Osteoblast (primary cell): ENCODE data around the gene UBE2E2. TPM values are rescaled to one million over a fixed set of nuclear protein-coding genes. Genes with fewer than 3 reads are reported as not detected.

ENCODE experiments used
- DNase-seq: peaks from one replicate; pipeline ENCODE4 v3.0.0; 2011; ENCODE audit warnings: low spot score, mixed read lengths; ENCODE audit not compliant: insufficient read length; ENCODE audit errors: missing footprints
- H2AFZ ChIP-seq: 2 replicates; pipeline ENCODE4 v1.6.0; 2011; ENCODE audit warnings: mild to moderate bottlenecking, low read length
- H3K27ac ChIP-seq: 2 replicates; pipeline ENCODE4 v1.5.1; 2011; ENCODE audit warnings: mild to moderate bottlenecking, low read depth, low read length, moderate library complexity
- H3K27me3 ChIP-seq: 2 replicates; pipeline ENCODE4 v1.6.0; 2012; ENCODE audit warnings: mild to moderate bottlenecking, control low read depth, inconsistent platforms, low read length, moderate library complexity; ENCODE audit not compliant: insufficient read depth
- H3K36me3 ChIP-seq: 2 replicates; pipeline ENCODE4 v1.5.1; 2011; ENCODE audit warnings: mild to moderate bottlenecking, low read length, control low read depth, moderate library complexity; ENCODE audit not compliant: insufficient read depth
- H3K4me1 ChIP-seq: 2 replicates; pipeline ENCODE4 v1.5.1; 2011; ENCODE audit warnings: mild to moderate bottlenecking, low read length, control low read depth, moderate library complexity; ENCODE audit not compliant: insufficient read depth
- H3K4me2 ChIP-seq: 2 replicates; pipeline ENCODE4 v1.6.0; 2011; ENCODE audit warnings: mild to moderate bottlenecking, low read length; ENCODE audit not compliant: insufficient read depth
- H3K4me3 ChIP-seq: fragments of 200-600 bp; sonication (generic); 3 replicates; pipeline ENCODE4 v1.5.1; 2012; ENCODE audit warnings: mild to moderate bottlenecking, low read length, inconsistent platforms; ENCODE audit not compliant: insufficient read depth
- H3K79me2 ChIP-seq: 2 replicates; pipeline ENCODE4 v1.6.0; 2012; ENCODE audit warnings: mild to moderate bottlenecking, low read length, control low read depth, inconsistent platforms; ENCODE audit not compliant: insufficient read depth
- H3K9me3 ChIP-seq: 2 replicates; pipeline ENCODE4 v1.5.1; 2011; ENCODE audit warnings: low read depth, low read length, control low read depth
- H4K20me1 ChIP-seq: 2 replicates; pipeline ENCODE4 v1.6.0; 2012; ENCODE audit warnings: mild to moderate bottlenecking, low read length, control low read depth; ENCODE audit not compliant: insufficient read depth
- total RNA-seq: library from RNA; depleted of rRNA; stranded (reverse); fragments of >200 nt; gene quantifications from 2 replicates; pipeline ENCODE4 v1.2.3, GENCODE V29; 2012
- TF ChIP-seq, protein P1 (sequence below): IDR thresholded peaks from 2 replicates; pipeline ENCODE4 v1.5.1; 2011; ENCODE audit warnings: mild to moderate bottlenecking, low read depth, low read length, moderate library complexity; ENCODE audit errors: extremely low read depth

Gene UBE2E2
- total RNA-seq, 1 donor, result 49.6 TPM

DNA sequence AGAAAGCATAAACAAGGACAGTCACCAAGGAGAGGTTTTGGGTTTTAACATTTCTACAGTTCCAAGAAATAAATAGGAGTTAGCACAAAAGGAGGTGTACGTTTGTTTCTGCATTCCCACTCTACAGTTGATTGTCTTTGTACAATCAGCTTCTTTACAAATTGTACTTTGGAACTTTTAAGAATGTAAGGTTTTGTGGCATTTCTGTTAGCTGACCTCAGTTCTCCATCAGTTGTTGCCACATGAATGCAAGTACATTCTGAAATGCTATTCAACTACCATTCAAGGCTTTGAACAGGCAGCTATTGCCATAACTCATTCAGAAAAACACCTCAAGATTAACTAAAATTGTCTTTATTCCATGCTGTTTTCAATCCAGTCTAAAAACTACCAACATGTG lies 349.4 kb downstream of the UBE2E2 start:
- Histone ChIP-seq H2AFZ (no peak overlapping the region), H3K36me3 (no peaks in the 10 kb centered on the region), H3K79me2 (no peaks in the 10 kb centered on the region), H3K4me2 (no peak overlapping the region), H3K4me1 (no peaks in the 10 kb centered on the region), H4K20me1 (no peaks in the 10 kb centered on the region), H3K4me3 (no peak overlapping the region), H3K27me3 (no peaks in the 10 kb centered on the region), H3K9me3 (no peaks in the 10 kb centered on the region), H3K27ac (no peak overlapping the region)
- TF ChIP-seq, protein P1, sequence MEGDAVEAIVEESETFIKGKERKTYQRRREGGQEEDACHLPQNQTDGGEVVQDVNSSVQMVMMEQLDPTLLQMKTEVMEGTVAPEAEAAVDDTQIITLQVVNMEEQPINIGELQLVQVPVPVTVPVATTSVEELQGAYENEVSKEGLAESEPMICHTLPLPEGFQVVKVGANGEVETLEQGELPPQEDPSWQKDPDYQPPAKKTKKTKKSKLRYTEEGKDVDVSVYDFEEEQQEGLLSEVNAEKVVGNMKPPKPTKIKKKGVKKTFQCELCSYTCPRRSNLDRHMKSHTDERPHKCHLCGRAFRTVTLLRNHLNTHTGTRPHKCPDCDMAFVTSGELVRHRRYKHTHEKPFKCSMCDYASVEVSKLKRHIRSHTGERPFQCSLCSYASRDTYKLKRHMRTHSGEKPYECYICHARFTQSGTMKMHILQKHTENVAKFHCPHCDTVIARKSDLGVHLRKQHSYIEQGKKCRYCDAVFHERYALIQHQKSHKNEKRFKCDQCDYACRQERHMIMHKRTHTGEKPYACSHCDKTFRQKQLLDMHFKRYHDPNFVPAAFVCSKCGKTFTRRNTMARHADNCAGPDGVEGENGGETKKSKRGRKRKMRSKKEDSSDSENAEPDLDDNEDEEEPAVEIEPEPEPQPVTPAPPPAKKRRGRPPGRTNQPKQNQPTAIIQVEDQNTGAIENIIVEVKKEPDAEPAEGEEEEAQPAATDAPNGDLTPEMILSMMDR, result no peak
- DNase-seq, result no peak

DNA sequence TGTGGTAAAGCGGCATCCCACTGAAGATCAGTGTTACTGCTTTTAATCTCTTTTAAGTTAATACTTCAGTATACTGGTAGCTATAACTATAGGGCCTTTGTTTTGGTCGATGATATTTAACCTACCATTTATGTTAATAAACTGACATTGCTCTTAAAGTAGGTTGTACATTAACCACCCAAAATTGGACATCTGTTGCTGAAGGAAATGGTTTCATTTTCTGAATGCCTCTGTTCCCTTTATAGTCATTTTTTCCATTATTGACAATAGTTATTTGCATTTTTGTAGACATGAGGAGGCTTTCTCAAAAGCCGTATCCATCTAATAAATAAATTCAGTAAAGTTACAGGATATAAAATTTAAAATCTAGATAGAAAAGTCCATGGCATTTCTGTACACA lies 350.2 kb downstream of the UBE2E2 start:
- Histone ChIP-seq H2AFZ (no peak overlapping the region), H3K4me2 (no peak overlapping the region), H3K4me3 (no peak overlapping the region), H3K9me3 (no peaks in the 10 kb centered on the region), H3K4me1 (no peaks in the 10 kb centered on the region), H3K79me2 (no peaks in the 10 kb centered on the region), H4K20me1 (no peaks in the 10 kb centered on the region), H3K36me3 (no peaks in the 10 kb centered on the region), H3K27me3 (no peaks in the 10 kb centered on the region), H3K27ac (no peak overlapping the region)
- DNase-seq, result no peak
- TF ChIP-seq, protein P1, result no peak

DNA sequence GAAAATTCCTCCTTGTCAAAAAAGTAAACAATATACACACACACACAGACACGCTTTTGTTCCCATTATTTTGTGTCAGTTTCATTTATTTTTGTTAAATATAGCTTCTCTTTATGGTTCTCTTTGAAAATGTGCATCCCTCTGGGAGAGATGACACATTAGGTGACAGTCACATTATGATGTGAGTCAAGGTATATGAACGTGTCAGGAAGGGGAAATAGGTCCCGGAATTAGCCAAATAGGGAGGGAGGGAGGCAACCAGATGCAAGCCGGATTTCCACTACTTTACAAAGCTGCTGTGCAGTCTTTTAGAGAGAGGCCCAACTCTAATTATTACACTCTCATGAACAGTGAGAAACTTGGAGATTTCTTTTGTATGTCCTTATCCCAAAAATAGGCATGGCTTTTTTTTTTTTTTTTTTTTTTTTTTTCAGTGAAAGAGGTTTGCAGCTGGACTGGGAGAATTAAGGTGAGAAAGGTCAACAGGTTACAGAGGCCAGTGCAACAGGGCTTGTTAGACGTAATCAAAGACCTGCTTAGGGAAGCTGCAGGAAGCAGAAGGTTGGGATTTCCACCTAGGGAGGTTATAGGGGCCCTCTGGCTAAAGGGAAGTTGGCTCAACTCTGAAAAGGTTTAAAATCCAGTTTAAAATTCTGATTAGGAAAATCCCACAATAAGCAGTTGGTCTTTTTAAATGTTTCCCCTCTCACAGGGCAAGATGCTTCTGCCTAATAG lies 362.1 kb downstream of the UBE2E2 start:
- H3K4me2 ChIP-seq, result no peak overlapping the region
- H3K27me3 ChIP-seq, result no peaks in the 10 kb centered on the region
- no peaks in the 10 kb centered on the region for H3K9me3 ChIP-seq
- no peak for DNase-seq
- no peaks in the 10 kb centered on the region for H3K79me2 ChIP-seq
- no peak overlapping the region for H3K4me3 ChIP-seq
- H3K36me3 ChIP-seq, result no peaks in the 10 kb centered on the region
- H2AFZ ChIP-seq, result no peak overlapping the region
- peaks cover 10% of the 10 kb centered on the region for H3K4me1 ChIP-seq
- no peaks in the 10 kb centered on the region for H4K20me1 ChIP-seq
- H3K27ac ChIP-seq, result no peak overlapping the region
- TF ChIP-seq, protein P1, result no peak

DNA sequence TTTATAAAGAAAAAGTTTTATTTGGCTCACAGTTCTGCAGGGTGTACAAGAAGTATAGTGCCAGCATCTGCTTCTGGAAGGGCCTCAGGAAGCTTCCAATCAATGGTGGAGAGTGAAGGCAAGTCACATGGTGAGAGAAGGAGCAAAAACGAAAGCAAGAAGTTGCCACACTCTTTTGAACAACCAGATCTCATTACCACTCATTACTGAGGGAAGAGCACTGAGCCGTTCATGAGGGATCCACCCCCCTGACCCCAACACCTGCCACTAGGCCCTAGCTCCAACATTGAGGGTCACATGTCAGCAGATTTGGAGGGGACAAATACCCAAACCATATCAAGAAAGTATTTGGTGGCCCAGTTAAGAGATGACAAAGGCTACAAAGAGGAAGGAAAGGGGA lies 363.4 kb downstream of the UBE2E2 start:
- H4K20me1 ChIP-seq, result no peaks in the 10 kb centered on the region
- H3K79me2 ChIP-seq, result no peaks in the 10 kb centered on the region
- DNase-seq, result no peak
- no peaks in the 10 kb centered on the region for H3K36me3 ChIP-seq
- H3K27me3 ChIP-seq, result no peaks in the 10 kb centered on the region
- no peak overlapping the region for H3K4me3 ChIP-seq
- H3K27ac ChIP-seq, result no peak overlapping the region
- TF ChIP-seq, protein P1, result no peak
- H3K4me2 ChIP-seq, result no peak overlapping the region
- H2AFZ ChIP-seq, result no peak overlapping the region
- no peaks in the 10 kb centered on the region for H3K9me3 ChIP-seq
- peaks cover 10% of the 10 kb centered on the region for H3K4me1 ChIP-seq
